Suppressor macrophage (primary cell): ENCODE data around the gene RB1.
"Not testable (repeated sequence)": the region's sequence is repeated elsewhere in the genome, so short reads cannot be mapped to it uniquely, and the experiment has no call there.

ENCODE experiments used
- DNase-seq, 4 experiments: peaks; one replicate each; pipeline ENCODE4 v3.0.0-alpha.2; 2020 to 2022

The RB1 gene

GRCh38 chr13:48299591-48299990 lies 4.0 kb upstream of the RB1 start:
- DNase-seq, result peak in 3 of 4 experiments; percentile 3 to 36 (median 26)

GRCh38 chr13:48302871-48303358 lies 636 bp upstream of the RB1 start:
- peak in 2 of 4 experiments; percentile 48 to 55 for DNase-seq

DNA sequence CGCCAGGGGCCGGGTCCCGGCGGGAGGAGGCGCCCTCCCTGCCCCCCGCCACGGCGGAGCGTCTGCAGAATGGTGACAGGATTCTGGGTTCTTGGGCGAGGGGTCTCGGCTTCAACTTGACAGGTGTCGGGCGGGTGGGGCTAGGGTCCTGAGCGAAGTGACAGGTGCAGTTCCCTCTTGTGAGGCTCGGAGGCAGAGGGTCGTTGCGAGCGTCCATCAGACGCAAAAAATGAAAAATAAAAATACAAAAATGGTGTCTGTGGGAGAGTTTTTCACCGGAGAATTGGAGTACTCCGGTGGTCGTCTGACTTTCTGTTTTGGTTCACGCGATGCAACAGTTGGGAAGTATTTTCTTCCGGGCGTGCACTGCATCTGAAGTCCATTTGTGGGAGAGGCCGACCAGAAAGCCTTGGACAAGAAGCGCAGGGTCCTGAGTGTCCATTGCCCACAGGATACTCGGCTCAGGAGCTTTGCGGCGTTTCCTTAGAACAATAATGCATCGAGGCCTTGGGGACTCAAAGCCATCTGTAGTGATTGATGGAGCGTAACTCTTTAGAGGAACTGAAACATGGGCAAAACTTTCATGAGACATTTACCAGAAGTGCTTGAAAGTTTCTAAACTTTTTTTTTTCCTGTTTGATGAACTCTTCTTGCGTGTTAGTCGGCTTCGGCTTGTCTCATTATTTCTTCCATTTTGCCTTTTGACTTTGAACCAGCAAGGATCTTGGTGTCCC lies 759 bp downstream of the RB1 start:
- peak; percentile 60 to 77 (median 71) for DNase-seq

DNA sequence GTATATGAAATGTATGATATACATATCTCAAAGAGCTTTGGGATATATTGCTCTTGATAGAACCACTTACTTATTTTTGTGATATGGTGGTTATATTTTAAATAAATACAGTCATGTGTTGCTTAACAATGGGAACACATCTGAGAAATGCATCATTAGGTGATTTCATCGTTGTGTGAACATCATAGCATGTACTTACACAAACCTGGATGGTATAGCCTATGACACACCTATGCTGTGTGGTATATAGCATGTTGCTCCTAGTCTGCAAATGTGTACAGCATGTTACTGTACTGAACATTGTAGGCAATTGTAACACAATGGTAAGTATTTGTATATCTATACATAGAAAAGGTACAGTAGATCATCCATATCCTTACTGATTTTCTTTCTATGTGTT lies 7.7 kb downstream of the RB1 start:
- DNase-seq, result no peak

- no peak for DNase-seq
Observed at GRCh38 chr13:48315969-48316650, 12.6 kb downstream of the RB1 start.

DNA sequence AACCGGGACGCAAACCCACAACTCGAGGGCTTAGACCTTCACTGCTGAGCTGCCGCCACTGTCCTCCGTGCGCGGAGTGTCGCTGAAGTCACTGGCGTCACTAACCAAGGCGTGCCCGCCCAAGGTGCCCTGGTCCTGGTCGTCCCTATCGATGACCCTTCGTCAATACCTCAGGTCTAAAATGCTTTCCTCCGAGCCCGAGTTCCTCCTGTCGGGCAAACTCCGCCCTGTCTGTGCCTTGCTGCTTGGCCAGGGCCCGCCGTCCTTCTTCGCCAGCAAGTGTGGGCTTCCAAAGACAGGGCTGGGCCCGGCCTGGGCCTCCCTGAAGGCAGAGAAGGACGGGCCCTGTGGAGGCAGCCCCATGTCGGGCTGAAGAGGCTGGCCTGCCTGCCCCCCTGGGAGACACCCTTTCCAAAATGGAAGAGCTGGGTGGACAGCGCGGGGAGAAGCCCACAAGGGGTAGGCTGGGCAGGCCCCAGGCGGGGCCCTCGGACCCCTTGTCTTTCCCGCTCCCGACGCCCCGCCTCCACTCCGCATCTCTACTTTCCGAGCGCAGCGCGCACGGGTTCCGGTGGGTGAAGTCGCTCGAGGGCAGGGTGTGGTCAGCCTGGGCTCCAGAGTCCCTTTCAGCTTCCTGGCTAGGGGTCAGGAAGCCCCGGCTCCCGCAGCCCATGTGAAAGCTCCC lies 13.4 kb downstream of the RB1 start:
- no peak for DNase-seq

DNA sequence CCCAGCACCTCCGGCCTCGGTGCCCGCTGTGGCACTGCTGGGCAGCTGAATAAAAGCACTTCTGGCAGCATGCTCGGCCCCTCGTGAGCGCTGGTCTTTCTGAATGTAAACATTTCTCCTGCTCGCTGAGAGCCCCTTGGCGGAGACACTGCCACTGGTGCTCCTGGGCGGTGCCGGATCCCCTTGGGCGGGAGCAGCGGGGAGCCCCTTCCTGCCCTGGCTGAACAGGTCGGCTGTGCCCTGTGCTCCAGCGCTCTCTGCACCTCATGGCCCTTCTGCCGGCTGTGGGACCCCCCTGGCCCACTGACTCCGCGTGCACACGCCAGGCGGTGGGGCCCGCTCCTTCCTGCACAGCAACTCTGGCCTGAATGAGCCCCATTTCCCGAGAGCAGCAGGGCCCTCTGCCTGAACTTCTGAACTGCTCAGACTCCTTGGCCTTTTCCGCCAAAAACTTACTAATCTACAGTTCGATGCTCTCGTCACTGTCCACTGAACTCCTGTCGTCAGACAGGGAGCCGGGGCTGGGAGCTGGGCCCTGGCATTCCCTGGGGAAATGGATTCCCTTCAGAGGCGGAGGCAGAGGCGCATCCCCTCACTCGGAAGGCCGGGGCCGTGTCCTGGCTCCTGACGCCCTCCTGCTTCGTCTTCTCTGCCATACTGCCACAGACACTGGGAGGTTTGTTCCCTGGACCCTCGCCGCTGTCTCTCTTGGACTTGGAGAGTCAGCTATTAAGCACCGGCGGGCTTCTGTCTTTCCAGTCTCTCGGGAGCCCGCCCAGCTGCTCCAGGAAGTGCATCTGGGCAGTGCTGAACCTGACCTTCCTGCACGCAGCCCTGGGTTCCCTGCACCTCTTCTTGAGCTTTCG lies 14.2 kb downstream of the RB1 start:
- peak in 2 of 4 experiments; percentile 17 to 21 for DNase-seq

- no peak for DNase-seq
Observed at GRCh38 chr13:48318377-48318811, 14.8 kb downstream of the RB1 start.

DNA sequence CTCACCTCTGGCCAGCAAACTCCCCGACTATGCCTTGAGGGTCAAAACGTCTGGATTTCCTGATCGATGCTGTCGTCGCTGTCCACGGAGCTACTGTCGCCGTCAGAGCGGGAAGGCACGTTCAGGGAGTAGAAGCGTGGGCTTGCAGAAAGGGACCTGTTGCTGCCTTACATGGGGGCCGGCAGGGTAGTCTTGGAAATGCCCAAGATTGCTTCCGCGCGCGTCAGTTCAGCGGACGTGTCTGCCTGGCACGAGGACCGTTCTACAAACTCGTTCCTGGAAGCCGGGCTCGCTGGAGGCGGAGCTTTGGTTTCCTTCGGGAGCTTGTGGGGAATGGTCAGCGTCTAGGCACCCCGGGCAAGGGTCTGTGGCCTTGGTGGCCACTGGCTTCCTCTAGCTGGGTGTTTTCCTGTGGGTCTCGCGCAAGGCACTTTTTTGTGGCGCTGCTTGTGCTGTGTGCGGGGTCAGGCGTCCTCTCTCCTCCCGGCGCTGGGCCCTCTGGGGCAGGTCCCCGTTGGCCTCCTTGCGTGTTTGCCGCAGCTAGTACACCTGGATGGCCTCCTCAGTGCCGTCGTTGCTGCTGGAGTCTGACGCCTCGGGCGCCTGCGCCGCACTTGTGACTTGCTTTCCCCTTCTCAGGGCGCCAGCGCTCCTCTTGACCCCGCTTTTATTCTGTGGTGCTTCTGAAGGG lies 15.4 kb downstream of the RB1 start:
- DNase-seq, result peak; percentile 16 to 53 (median 38)

DNA sequence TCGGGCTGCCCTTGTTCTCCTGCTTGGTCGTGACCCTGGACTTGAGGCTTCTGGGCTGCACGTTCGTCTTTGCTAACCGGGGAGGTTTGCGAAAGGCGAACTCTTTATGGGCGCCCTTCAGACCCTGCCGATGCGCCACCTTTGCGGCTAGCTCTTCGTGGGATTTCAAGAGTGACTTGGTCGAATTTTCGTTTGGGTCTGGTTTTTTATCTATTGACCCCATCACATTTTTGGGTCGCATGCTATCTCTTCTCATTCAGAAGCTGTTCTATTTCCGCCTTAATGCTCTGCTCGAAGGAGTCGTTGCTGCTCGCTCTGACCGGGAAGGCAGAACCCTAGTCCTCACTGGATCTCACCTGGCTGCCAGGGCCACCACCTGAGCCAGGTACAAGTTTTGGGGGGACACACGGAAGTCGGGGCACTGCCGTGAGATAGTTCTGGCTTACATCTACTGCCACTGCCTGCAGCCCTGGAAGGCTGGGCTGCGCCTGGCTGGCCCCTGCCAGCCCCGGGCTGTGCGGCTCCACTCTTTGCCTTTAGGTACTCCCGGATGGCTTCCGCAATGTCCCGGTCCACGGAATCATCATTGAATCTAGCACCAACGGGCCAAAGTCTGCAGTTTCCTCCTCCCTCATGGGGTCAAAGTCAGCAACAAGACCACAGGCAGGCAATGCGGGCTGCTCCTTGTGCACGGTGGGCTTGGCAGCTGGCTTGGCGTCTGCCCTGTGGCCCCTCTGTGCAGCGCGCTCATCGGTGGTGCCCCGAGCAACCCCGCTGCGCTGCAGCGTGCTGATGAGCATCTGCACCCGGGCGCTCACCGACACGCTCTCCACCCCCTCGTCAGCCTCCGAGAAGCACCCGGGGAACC lies 16.2 kb downstream of the RB1 start:
- peak in 1 of 4 experiments; percentile 13 for DNase-seq

- DNase-seq, result no peak
Observed at GRCh38 chr13:48320399-48320790, 16.8 kb downstream of the RB1 start.

DNA sequence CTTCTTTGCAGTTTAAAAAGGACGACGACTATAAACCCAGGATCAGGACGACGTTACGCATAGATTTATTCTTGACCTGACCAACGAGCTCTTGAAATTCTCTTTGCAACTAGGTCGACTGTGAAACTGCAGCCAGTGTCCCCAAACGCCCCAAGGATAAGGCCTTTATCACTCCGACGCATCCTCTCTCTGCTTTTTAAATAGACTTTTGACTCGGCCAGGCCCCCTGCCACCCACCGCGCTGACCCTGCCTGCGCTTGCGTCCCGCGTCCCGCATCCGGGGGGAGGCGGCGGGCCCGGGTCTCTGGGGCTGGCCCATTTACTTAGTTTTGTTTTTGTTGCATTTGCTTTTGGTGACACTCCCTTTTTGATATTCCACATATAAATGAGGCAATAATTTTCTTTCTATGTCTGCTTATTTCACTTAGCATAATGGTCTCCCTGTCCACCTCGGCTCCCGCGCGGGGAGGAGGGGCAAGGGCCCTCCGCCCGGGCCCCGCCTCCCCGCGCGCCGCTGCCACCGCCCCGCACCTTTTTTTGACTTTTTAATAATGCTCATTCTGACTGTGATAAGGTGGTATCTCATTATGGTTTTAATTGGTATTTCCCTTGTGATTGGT lies 17.4 kb downstream of the RB1 start:
- no peak for DNase-seq

DNA sequence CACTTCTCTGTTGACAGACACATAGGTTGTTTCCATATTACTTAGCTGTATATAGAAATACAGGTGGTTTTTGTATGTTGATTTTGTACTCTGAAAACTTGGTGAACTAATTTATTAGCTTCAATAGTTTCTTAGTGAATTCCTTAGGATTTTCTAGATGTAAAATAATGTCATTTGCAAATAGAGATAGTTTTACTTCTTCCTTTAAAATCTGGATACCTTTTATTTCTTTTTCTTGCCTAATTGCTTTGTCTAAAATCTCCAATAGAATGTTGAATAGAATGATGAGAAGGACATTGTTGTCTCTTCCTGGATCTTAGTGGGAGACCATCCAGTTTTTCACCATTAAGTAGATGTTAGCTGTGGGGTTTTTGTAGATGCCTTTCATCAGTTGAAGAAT lies 18.7 kb downstream of the RB1 start:
- DNase-seq, result no peak

GRCh38 chr13:48333976-48334375 lies 30.4 kb downstream of the RB1 start:
- peak in 3 of 4 experiments; percentile 7 to 22 (median 22) for DNase-seq

DNA sequence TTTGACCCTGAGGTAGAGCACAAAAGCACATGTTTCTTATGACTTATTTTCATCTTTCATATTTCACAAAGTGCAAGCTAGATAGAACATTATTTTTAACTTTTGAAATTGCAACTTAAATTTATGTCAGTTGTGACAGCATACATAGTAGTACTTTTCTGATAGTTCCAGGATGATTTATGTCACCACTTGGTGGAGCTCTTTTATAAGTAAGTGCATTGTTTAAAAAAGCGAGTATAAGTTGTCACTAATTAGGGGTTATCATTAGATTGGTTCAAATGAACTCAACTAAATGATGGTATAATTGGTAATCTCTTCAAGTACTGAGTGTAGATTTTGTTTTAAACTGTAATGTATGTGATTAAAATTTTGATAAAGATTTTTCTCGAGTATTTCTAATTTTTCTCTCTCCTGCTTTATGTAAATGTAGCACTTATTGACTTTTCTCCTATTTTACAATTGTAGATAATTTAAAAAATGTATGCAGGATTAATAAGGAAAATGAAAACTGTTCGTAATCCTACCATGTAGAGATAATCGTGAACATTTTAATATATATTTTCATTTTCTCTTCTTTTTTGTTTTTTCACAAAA lies 31.1 kb downstream of the RB1 start:
- peak in 3 of 4 experiments; percentile 30 to 77 (median 67) for DNase-seq

- not testable (repeated sequence) for DNase-seq
Observed at GRCh38 chr13:48339198-48339597, 35.6 kb downstream of the RB1 start.

DNA sequence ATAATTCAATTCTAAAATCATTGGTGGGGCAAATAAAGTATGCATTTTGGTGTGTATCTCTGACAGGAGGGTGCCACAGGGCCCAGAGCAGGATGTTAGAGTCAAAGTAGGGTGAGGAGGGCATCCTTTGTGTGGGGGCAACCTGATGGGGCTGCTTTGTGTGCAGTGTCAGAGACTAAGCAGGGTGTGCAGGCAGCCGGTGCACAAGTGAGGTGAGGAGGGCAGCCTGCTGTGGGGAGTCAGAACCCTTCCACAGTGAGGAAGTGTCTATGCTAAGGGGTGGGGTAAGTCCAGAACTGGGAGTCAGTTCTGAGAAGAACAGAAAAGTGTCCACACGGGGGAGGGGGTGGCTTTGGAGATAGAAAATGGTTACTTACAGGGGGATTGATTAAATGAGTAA lies 40.7 kb downstream of the RB1 start:
- DNase-seq, result no peak

DNA sequence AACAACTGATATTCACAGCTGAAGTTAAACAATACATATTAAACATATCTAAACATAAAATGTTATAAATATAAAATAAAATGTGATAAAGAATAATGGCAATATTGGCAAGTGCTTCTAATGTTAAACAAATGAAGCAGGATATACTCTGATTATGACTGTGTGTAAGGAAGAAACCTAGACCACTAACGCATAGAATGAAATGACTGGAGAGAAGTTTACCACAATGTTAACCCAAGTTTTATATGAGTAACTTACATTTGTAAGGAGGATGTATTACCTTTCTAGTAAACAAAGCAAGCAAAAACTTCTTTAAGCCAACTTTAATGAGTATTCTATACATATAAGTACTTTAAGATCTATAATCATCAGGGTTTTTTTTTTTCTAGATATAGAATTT lies 43.0 kb downstream of the RB1 start:
- no peak for DNase-seq

GRCh38 chr13:48349525-48349924 lies 46.0 kb downstream of the RB1 start:
- DNase-seq, result no peak

DNA sequence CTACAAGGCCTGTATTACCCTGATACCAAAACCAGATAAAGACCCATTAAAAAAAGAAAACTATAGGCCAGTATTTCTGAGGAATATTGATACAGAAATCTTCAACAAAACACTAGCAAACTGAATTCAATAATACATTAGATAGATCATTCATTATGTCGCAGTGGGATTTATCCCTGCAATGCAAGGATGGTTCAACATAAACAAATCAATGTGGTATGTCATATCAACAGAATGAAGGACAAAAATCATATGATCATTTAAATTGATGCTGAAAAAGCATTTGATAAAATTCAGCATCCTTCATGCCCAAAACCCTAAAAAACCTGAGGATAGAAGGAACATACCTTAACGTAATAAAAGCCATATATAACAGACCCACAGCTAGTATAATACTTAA lies 50.0 kb downstream of the RB1 start:
- DNase-seq, result no peak
